H1 (cell line): ENCODE results near the gene FGFBP2. TPM values are rescaled to one million over a fixed set of nuclear protein-coding genes. Genes with fewer than 3 reads are reported as not detected.

Experiments
- ASH2L ChIP-seq: fragments of 200-600, 300-600 bp; sonication (generic); IDR thresholded peaks from one replicate; pipeline ENCODE4 v1.7.1; 2017; ENCODE audit warnings: low read length
- ATF2 ChIP-seq: IDR thresholded peaks from 2 replicates; pipeline ENCODE4 v1.6.1; 2012; ENCODE audit warnings: low read length, inconsistent platforms
- CHD7 ChIP-seq: fragments of 300-600 bp; sonication (generic); IDR thresholded peaks from 2 replicates; pipeline ENCODE4 v1.7.1; 2012; ENCODE audit warnings: low read length, moderate library complexity, mild to moderate bottlenecking, inconsistent platforms; ENCODE audit not compliant: insufficient replicate concordance
- EZH2 ChIP-seq: fragments of 200-600 bp; sonication (generic); IDR thresholded peaks from 2 replicates; pipeline ENCODE4 v1.7.1; 2012; ENCODE audit warnings: low read depth, mild to moderate bottlenecking, moderate library complexity, low read length, inconsistent platforms; ENCODE audit not compliant: severe bottlenecking
- HDAC6 ChIP-seq: IDR thresholded peaks from one replicate; pipeline ENCODE4 v1.7.1; 2012; ENCODE audit warnings: low read depth, mild to moderate bottlenecking, inconsistent platforms, low read length, moderate library complexity
- JUND ChIP-seq: IDR thresholded peaks from 2 replicates; pipeline ENCODE4 v1.6.1; 2011; ENCODE audit warnings: mild to moderate bottlenecking, improper control_type of control experiment, low read length
- POLR2AphosphoS5 ChIP-seq: IDR thresholded peaks from 2 replicates; pipeline ENCODE4 v1.6.1; 2011; ENCODE audit warnings: low read depth, low read length
- RXRA ChIP-seq: IDR thresholded peaks from 2 replicates; pipeline ENCODE4 v1.6.1; 2011; ENCODE audit warnings: low read depth, mild to moderate bottlenecking, low read length, moderate library complexity; ENCODE audit not compliant: insufficient read depth
- SIX5 ChIP-seq: IDR thresholded peaks from 2 replicates; pipeline ENCODE4 v1.6.1; 2011; ENCODE audit warnings: mild to moderate bottlenecking, low read depth, low read length
- SRF ChIP-seq: IDR thresholded peaks from 2 replicates; pipeline ENCODE4 v1.6.1; 2011; ENCODE audit warnings: mild to moderate bottlenecking, low read depth, low read length, moderate library complexity
- TAF1 ChIP-seq: IDR thresholded peaks from 2 replicates; pipeline ENCODE4 v1.6.1; 2011; ENCODE audit warnings: mild to moderate bottlenecking, low read depth, low read length
- polyA plus RNA-seq, 7 experiments: library from polyadenylated mRNA; depleted of rRNA in 3 of 7; stranded (reverse) in 5 of 7; unstranded in 2 of 7; fragments of >200 nt in 5 of 7; fragments of 200-250 nt in 2 of 7; gene quantifications; 1 replicate in 5 of 7; 2 replicates in 1 of 7; 4 replicates in 1 of 7; pipeline versions ENCODE4 v1.2.1 to v1.2.3, GENCODE V29; 2011 to 2013; ENCODE audit warnings: missing spikeins in 2 of 7, mixed read lengths in 2 of 7
- total RNA-seq: library from RNA; stranded (reverse); fragmentation: NEBNext Ultra II Directional; extraction: Animal tissue kit (Norgen Biotek cat#: 25700); gene quantifications from 2 replicates; pipeline ENCODE4 v1.2.1, GENCODE V29; 2021

The FGFBP2 gene
- total and polyA plus RNA-seq, 2 of the 8 experiments (the other 6 are each of a cell fraction or from before 2014, with no cell fraction given) = 0.15 TPM; not detected in 1

- TF ChIP-seq ATF2 = no peak
- TF ChIP-seq SRF = no peak
- TF ChIP-seq POLR2AphosphoS5 = peak; percentile 75
- no peak for TF ChIP-seq CHD7
- TF ChIP-seq RXRA = no peak
- no peak for TF ChIP-seq TAF1
- TF ChIP-seq EZH2 = no peak
- no peak for TF ChIP-seq ASH2L
- TF ChIP-seq JUND = no peak
- no peak for TF ChIP-seq HDAC6
- no peak for TF ChIP-seq SIX5
These were observed 38.5 kb upstream of the FGFBP2 start (continued) for GRCh38 chr4:16001484-16001858.
